A673 (cell line): ENCODE results near the gene RBM5. TPM values are rescaled to one million over a fixed set of nuclear protein-coding genes. Genes with fewer than 3 reads are reported as not detected.

ENCODE experiments used
- BruUV-seq: library from RNA; stranded (reverse); fragments of 400-500 nt; replicated peaks from 2 replicates; lab custom pipeline; 2021; lab: Mats Ljungman, UMichigan
- CTCF ChIA-PET: fragments of 300-600 bp; sonication (Branson Sonifier 250); formaldehyde crosslinking; loops from one replicate; lab custom pipeline; 2022; ENCODE audit warnings: antibody characterized with exemption; lab: Charles Lee
- POLR2A ChIA-PET: fragments of 300-600 bp; sonication (Branson Sonifier 250); formaldehyde crosslinking; loops from one replicate; lab custom pipeline; 2022; ENCODE audit warnings: antibody characterized with exemption; ENCODE audit not compliant: low non-redundant PET; lab: Charles Lee
- DNase-seq: peaks from one replicate; pipeline ENCODE4 v3.0.0-alpha.2; 2015; ENCODE audit warnings: low spot score
- H3K27ac ChIP-seq: fragments of 200-600 bp; sonication (generic); 2 replicates; pipeline ENCODE4 v1.5.1; 2016; ENCODE audit warnings: mixed run types, low read depth, mild to moderate bottlenecking, mixed read lengths, antibody characterized with exemption, low read length; ENCODE audit not compliant: poor library complexity, severe bottlenecking
- H3K27me3 ChIP-seq: fragments of 200-600 bp; sonication (generic); replicated peaks from 2 replicates; pipeline ENCODE4 v1.6.1; 2017; ENCODE audit warnings: mixed run types, low read depth, mild to moderate bottlenecking, mixed read lengths, antibody characterized with exemption, low read length; ENCODE audit not compliant: insufficient read depth, poor library complexity
- H3K36me3 ChIP-seq: fragments of 200-600 bp; sonication (generic); 2 replicates; pipeline ENCODE4 v1.6.1; 2016; ENCODE audit warnings: mixed run types, mild to moderate bottlenecking, mixed read lengths, antibody characterized with exemption, low read length; ENCODE audit not compliant: insufficient read depth, poor library complexity, severe bottlenecking
- H3K4me1 ChIP-seq: fragments of 200-600 bp; sonication (generic); 2 replicates; pipeline ENCODE4 v1.6.1; 2017; ENCODE audit warnings: mixed run types, mild to moderate bottlenecking, mixed read lengths, antibody characterized with exemption, low read length; ENCODE audit not compliant: insufficient read depth, poor library complexity, severe bottlenecking
- H3K4me3 ChIP-seq: fragments of 200-600 bp; sonication (generic); 2 replicates; pipeline ENCODE4 v1.5.1; 2016; ENCODE audit warnings: low read depth, mixed run types, mild to moderate bottlenecking, mixed read lengths, low read length; ENCODE audit not compliant: poor library complexity, severe bottlenecking
- H3K9me3 ChIP-seq: fragments of 200-600 bp; sonication (generic); 2 replicates; pipeline ENCODE4 v1.6.1; 2016; ENCODE audit warnings: mixed run types, low read depth, mild to moderate bottlenecking, mixed read lengths, antibody characterized with exemption, low read length; ENCODE audit not compliant: poor library complexity, severe bottlenecking
- EZH2 ChIP-seq: fragments of 200-600 bp; sonication (generic); IDR thresholded peaks from 2 replicates; pipeline ENCODE4 v1.6.1; 2017; ENCODE audit warnings: borderline replicate concordance, low read depth, mild to moderate bottlenecking, mixed read lengths, antibody characterized with exemption, low read length; ENCODE audit not compliant: poor library complexity, severe bottlenecking
- intact Hi-C: fragments of 100-400 bp; cut with micrococcal nuclease; formaldehyde crosslinking; loops from one replicate; pipeline ENCODE4 v1.10.0; 2022; ENCODE audit not compliant: unreplicated experiment
- total RNA-seq: library from RNA; stranded (reverse); gene quantifications from 2 replicates; pipeline ENCODE4 v1.2.3, GENCODE V29; 2021
- TF ChIP-seq, protein P1 (sequence below): fragments of 300-800, 200-600 bp; sonication (generic); conservative IDR thresholded peaks from 2 replicates; pipeline ENCODE4 v1.5.1; 2017; ENCODE audit warnings: low read depth, mild to moderate bottlenecking, antibody characterized with exemption, low read length, moderate library complexity, mixed read lengths

The RBM5 gene
- total RNA-seq, 1 experiment from 2014 or later = 80.6 TPM

DNA sequence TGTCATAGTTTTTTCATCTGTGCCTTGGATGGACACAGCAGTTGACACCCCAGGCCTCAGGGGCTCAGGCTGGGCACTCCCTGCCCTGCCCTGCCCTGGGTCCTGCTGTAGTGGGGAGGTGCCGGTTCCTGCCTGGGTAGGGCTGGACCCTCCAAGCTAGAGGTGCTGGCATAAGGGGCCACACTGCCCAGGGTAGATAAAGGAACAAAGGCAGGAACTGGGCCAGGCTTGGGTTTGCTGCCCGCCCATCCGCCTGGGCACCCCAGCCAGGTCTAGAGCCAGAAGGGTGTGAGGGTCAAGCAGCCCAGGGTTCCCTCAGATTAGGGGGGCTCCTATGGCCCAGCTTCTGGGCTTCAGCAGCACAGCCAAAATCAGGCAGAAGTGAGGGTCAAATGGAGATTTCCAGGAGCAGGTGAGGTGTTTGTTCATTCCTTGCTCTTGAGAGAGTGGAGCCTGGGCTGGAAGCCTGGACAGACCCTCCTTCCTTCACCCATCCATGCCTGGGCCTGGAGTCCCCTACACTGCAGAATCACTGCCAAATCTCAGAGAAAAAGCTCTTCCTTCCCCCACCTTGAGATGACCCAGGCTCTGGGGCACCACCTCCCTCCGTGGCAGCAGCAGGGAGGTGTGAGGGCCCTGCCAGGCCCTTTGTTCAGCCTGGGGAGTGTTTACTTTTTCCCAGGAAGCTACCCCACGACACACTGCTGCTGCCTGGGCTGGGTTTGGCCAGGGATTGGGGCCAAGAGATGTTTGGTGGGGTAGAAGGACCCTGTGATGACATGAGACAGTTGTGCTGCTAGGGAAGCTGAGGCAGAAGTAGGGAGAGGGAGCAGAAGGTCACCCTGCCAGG lies 73.5 kb downstream of the RBM5 start:
- Histone ChIP-seq H3K36me3 (no peaks in the 10 kb centered on the region), H3K4me3 (no peak overlapping the region), H3K27ac (no peak overlapping the region), H3K27me3 (no peaks in the 10 kb centered on the region), H3K9me3 (no peaks in the 10 kb centered on the region), H3K4me1 (peaks cover 30% of the 10 kb centered on the region)
- ChIA-PET CTCF (no interaction called here), POLR2A (no interaction called here)
- no peak for TF ChIP-seq EZH2
- TF ChIP-seq, protein P1, sequence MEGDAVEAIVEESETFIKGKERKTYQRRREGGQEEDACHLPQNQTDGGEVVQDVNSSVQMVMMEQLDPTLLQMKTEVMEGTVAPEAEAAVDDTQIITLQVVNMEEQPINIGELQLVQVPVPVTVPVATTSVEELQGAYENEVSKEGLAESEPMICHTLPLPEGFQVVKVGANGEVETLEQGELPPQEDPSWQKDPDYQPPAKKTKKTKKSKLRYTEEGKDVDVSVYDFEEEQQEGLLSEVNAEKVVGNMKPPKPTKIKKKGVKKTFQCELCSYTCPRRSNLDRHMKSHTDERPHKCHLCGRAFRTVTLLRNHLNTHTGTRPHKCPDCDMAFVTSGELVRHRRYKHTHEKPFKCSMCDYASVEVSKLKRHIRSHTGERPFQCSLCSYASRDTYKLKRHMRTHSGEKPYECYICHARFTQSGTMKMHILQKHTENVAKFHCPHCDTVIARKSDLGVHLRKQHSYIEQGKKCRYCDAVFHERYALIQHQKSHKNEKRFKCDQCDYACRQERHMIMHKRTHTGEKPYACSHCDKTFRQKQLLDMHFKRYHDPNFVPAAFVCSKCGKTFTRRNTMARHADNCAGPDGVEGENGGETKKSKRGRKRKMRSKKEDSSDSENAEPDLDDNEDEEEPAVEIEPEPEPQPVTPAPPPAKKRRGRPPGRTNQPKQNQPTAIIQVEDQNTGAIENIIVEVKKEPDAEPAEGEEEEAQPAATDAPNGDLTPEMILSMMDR = no peak
- intact Hi-C loops = no loop called here
- BruUV-seq = no TSS peak
- DNase-seq = no peak

DNA sequence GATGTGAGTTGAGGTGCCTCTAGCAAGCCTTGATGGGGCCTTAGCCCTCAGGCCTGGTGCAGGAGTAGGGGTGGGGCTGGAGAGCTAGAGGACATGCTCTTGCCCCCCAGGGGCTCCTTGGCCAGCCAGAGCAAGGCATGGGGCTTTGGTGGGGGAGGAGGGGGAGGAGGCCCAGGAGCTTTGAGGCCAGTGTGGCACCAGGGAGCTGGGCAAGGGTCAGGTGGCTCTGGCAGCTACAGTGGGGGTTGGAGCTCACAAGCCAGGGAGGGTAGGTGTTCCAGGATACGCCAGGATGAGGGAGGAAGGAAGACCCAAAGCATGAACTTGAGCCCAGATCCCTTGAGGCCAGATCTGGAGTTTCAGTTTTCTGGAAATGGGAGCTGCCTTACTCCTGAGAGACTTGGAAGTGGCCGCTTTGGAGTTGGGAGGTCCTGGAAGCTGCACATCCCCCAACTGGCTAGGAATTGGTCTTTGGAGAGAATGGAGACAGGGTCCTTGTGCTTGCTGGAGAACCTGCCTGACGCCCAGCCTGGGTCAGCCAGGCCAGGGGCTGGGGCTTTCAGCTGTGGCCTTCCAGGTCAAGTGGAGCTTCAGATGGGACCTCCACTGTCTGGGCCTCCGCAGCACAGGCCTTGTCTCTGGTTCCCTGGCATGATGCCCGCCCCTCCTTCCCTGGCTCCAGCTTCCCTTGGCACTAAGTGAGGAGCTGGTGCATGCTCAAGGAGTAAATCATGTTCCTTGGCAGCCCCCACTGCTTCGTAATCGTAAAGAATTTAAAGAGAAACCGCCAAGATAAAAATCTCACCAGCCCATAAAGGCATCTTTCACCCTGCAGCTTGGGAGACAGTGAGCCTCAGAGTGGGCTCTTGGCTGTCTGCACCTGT lies 75.1 kb downstream of the RBM5 start:
- Histone ChIP-seq H3K4me3 (no peak overlapping the region), H3K36me3 (no peaks in the 10 kb centered on the region), H3K4me1 (peaks cover 30% of the 10 kb centered on the region), H3K27me3 (no peaks in the 10 kb centered on the region), H3K27ac (peak overlapping the region; percentile 23), H3K9me3 (no peaks in the 10 kb centered on the region)
- no TSS peak for BruUV-seq
- intact Hi-C loops = no loop called here
- ChIA-PET CTCF (no interaction called here), POLR2A (no interaction called here)
- no peak for TF ChIP-seq EZH2
- TF ChIP-seq, protein P1 = no peak
- peak; percentile 70 for DNase-seq

DNA sequence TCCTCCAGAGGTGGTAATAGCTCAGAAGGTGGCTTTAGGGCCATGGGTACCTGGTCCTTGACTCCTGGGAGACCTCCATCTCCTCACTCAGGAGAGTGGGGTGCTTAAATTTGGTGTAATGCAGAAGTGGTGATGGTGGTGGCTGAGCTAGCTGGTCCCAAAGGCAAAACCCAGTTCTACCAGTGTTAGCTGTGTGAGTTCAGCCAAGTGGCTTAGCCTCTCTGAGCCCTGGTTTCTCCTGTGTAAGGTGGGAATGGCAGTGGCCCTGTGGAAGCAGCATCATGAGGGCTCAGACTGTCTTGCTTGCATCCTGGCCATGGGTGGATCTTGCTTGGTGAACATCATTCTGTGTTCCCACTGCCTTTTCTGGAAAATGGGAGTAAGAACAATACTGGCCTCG lies 75.8 kb downstream of the RBM5 start:
- no peak for DNase-seq
- TF ChIP-seq EZH2 = no peak
- TF ChIP-seq, protein P1 = no peak
- Histone ChIP-seq H3K4me3 (no peak overlapping the region), H3K27me3 (no peaks in the 10 kb centered on the region), H3K36me3 (no peaks in the 10 kb centered on the region), H3K4me1 (peaks cover 30% of the 10 kb centered on the region), H3K27ac (no peak overlapping the region), H3K9me3 (no peaks in the 10 kb centered on the region)
- BruUV-seq = no TSS peak
- ChIA-PET CTCF (no interaction called here), POLR2A (no interaction called here)
- intact Hi-C loops = no loop called here
